RWPE1 (cell line): Measurements from ENCODE around the gene GRM5.
"Not testable (repeated sequence)": the region's sequence is repeated elsewhere in the genome, so short reads cannot be mapped to it uniquely, and the experiment has no call there.

Experiments
- CTCF ChIA-PET: fragments of 350-600 bp; sonication (Branson Sonifier 250); formaldehyde crosslinking; extraction: SDS; loops from one replicate; lab custom pipeline; 2021; lab: Yijun Ruan, JAX
- POLR2A ChIA-PET: fragments of 400-600 bp; formaldehyde crosslinking; extraction: SDS; loops from one replicate; lab custom pipeline; 2020; ENCODE audit warnings: antibody characterized with exemption; ENCODE audit not compliant: low non-redundant PET; lab: Yijun Ruan, JAX
- DNase-seq: peaks from one replicate; pipeline ENCODE4 v3.0.0; 2012; ENCODE audit warnings: low spot score
- H3K27ac ChIP-seq: fragments of 450-650 bp; 2 replicates; pipeline ENCODE4 v1.5.1; 2017
- CTCF ChIP-seq: fragments of 450-650 bp; conservative IDR thresholded peaks from 2 replicates; pipeline ENCODE4 v1.5.1; 2017; ENCODE audit warnings: low read depth, mild to moderate bottlenecking

Gene GRM5

DNA sequence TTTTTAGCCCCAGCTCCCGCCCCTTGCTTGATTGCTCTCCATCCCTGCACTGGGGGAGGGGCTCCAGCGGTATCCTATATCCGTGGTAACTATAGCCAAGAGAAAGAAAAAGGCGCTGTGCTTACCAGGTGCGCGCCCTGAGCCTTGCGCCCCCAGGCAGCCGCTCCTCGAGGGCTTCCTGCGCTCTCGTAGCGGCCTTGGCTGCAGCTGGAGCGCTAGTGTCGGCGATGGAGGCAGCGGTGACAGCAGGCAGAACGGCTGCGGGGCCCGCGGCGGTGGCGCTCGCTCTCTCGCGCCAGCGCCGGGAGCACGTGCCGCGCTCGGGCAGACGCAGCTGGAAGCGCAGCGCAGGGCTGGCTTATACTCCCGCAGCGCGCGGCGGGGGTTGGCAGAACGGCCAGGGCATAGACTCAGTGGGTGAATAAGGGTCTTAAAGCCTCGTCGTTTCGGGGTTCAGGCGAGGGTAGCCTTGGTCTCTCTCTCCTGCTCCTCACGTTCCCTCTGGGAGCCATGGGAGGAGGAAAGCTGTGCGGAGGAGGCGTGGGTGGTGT, at the start of gene GRM5:
TSS of gene GRM5 (minus strand) at position 332 of the 551 bp plus-strand sequence. CDS start 18,110 bp downstream, outside the sequence.
- DNase-seq, CTCF ChIA-PET, POLR2A ChIA-PET: not testable (repeated sequence)

GRCh38 chr11:89097956-89098355, 32.2 kb upstream of the GRM5 start:
- peak; percentile 66 for TF ChIP-seq CTCF
- POLR2A ChIA-PET, CTCF ChIA-PET, H3K27ac ChIP-seq: not testable (repeated sequence)
- peak; percentile 0 for DNase-seq

More for the DNA sequence above, at the start of gene GRM5:
- not testable (repeated sequence) for H3K27ac ChIP-seq

- DNase-seq, H3K27ac ChIP-seq, POLR2A ChIA-PET, CTCF ChIA-PET: not testable (repeated sequence)
Measured at GRCh38 chr11:89093806-89094205, 28.0 kb upstream of the GRM5 start.

GRCh38 chr11:89084951-89085350, 19.2 kb upstream of the GRM5 start:
- H3K27ac ChIP-seq, CTCF ChIA-PET, DNase-seq, POLR2A ChIA-PET: not testable (repeated sequence)

DNA sequence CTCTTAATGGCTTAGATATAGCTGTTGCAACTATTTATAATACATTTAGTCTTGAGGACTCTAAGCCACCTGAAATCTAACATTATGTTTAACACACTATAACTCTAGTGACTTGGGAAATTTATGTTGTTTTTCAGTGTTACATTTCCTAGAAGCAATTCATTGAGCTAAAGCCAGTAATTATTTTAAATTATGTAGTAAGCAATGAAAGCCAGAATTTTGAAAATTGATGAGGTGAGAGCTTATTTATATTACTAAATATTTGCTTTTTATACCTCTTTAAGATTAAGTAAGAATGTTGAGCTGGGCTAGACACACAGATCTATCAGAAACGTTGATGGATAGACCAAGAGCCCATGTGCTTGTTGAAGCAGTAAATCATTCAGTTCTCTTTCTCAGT, 5.1 kb upstream of the GRM5 start:
- CTCF ChIA-PET, H3K27ac ChIP-seq, DNase-seq, POLR2A ChIA-PET: not testable (repeated sequence)

- no peak overlapping the region for H3K27ac ChIP-seq
- CTCF ChIA-PET: no interaction called here
- no peak for DNase-seq
- TF ChIP-seq CTCF: no peak
- POLR2A ChIA-PET: no interaction called here
Measured at GRCh38 chr11:89067264-89067663, 1.5 kb upstream of the GRM5 start.

GRCh38 chr11:89065066-89065465, 716 bp downstream of the GRM5 start:
- DNase-seq: no peak
- no peak overlapping the region for H3K27ac ChIP-seq
- ChIA-PET CTCF (no interaction called here), POLR2A (no interaction called here)
- no peak for TF ChIP-seq CTCF

DNA sequence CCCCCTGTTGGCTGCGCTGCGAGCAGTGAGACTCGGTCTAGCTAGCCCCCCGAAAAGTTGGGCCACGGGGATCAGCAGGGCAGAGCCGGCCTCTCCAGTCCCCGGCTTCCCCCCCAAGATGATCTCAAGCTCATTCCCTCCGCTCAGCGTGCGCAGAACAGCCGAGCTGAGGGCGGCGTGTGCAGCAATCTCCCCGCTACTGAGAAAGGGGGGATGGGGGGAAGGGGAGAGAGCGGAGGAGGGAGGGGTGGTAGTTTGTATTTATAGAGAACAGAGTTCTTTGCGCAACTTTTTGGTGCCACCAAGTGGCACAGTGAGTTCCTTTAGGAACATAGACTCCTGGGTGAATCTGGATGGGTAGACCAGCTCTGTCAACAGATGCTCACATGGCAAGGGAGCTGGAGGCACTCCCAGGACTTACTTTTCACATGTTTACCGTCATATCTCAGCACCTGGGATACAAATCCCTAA, 2.3 kb downstream of the GRM5 start:
- CTCF ChIA-PET, H3K27ac ChIP-seq, POLR2A ChIA-PET, DNase-seq: not testable (repeated sequence)

- DNase-seq, CTCF ChIA-PET, POLR2A ChIA-PET, H3K27ac ChIP-seq: not testable (repeated sequence)
Measured at GRCh38 chr11:89062771-89063298, 2.9 kb downstream of the GRM5 start.

DNA sequence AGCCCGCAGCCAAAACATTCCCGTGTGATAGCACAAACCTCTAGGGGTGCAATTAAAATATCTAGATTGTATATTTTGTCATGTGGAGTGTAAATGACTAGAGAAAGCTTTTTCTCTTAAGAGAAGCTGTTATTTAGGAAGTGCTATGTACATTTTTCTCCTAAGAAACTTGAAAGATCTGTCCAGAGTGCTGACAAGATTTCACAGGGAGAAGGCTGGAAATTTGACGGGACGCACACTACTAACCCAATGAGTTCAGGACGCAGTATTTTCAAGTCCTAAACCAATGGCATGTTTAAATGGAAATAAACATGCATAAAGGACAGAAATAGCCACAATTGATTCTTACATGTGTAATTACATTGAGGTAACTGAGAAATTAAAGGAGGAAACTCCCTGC, 3.9 kb downstream of the GRM5 start:
- H3K27ac ChIP-seq, POLR2A ChIA-PET, CTCF ChIA-PET: not testable (repeated sequence)
- DNase-seq: peak; percentile 0

- POLR2A ChIA-PET, H3K27ac ChIP-seq, CTCF ChIA-PET, DNase-seq: not testable (repeated sequence)
Measured at GRCh38 chr11:89057406-89057805, 8.4 kb downstream of the GRM5 start.
